CD4-positive, alpha-beta T cell (primary cell): Measurements from ENCODE around the gene TBX3. TPM values are rescaled to one million over a fixed set of nuclear protein-coding genes. Genes with fewer than 3 reads are reported as not detected.

Experiments used
- ATAC-seq: fragments of 200-7000 bp; cut with Tn5 transposase; one replicate; pipeline ENCODE4 v1.10.0; 2022; ENCODE audit warnings: mild to moderate bottlenecking; ENCODE audit not compliant: poor library complexity
- CTCF ChIA-PET: fragments of 350-600 bp; sonication (Branson Sonifier 250); formaldehyde crosslinking; loops from one replicate; lab custom pipeline; 2021; ENCODE audit warnings: antibody characterized with exemption, inconsistent platforms; lab: Charles Lee
- POLR2A ChIA-PET: fragments of 350-600 bp; sonication (Branson Sonifier 250); formaldehyde crosslinking; loops from one replicate; lab custom pipeline; 2021; ENCODE audit warnings: antibody characterized with exemption, inconsistent platforms; lab: Charles Lee
- DNase-seq, 14 experiments: peaks; one replicate each; pipeline ENCODE4 v3.0.0-alpha.2; 2013 to 2020; ENCODE audit warnings: mixed read lengths in 2 of 14
- H3K27ac ChIP-seq, 2 donors: one replicate each; pipeline versions ENCODE4 v1.5.1 to v1.7.0; 2013; ENCODE audit warnings: low read length in 2 of 2, low read depth in 1 of 2, mild to moderate bottlenecking in 1 of 2
- H3K27me3 ChIP-seq, 2 experiments: 1 replicate in 1 of 2; 2 replicates in 1 of 2; pipeline versions ENCODE4 v1.6.1 to v1.7.0; 2013; ENCODE audit warnings: low read length in 2 of 2, control low read depth in 1 of 2, mild to moderate bottlenecking in 1 of 2, moderate library complexity in 1 of 2; ENCODE audit not compliant: insufficient read depth in 2 of 2, control insufficient read depth in 1 of 2
- H3K36me3 ChIP-seq: one replicate; pipeline ENCODE4 v1.6.1; 2013; ENCODE audit warnings: low read length, control low read depth; ENCODE audit not compliant: insufficient read depth
- H3K4me1 ChIP-seq: one replicate; pipeline ENCODE4 v1.6.1; 2013; ENCODE audit warnings: low read length, control low read depth; ENCODE audit not compliant: insufficient read depth
- H3K4me3 ChIP-seq: one replicate; pipeline ENCODE4 v1.5.1; 2013; ENCODE audit warnings: mild to moderate bottlenecking, low read length, moderate library complexity
- H3K9me3 ChIP-seq, 2 experiments: 1 replicate in 1 of 2; 2 replicates in 1 of 2; pipeline versions ENCODE4 v1.6.1 to v1.7.0; 2013; ENCODE audit warnings: low read length in 2 of 2, mild to moderate bottlenecking in 2 of 2, control low read depth in 1 of 2, moderate library complexity in 1 of 2; ENCODE audit not compliant: control insufficient read depth in 1 of 2, insufficient read depth in 1 of 2
- H3K27ac Mint-ChIP-seq: one replicate; pipeline ENCODE4 v1.8.0; 2020; ENCODE audit warnings: mixed read lengths
- H3K27me3 Mint-ChIP-seq: one replicate; pipeline ENCODE4 v1.8.0; 2021; ENCODE audit warnings: mixed read lengths
- H3K36me3 Mint-ChIP-seq: one replicate; pipeline ENCODE4 v1.8.0; 2021; ENCODE audit warnings: low read depth, mixed read lengths
- H3K4me1 Mint-ChIP-seq: one replicate; pipeline ENCODE4 v1.8.0; 2021; ENCODE audit warnings: low read depth, mixed read lengths
- H3K4me3 Mint-ChIP-seq: one replicate; pipeline ENCODE4 v1.8.0; 2020; ENCODE audit warnings: mild to moderate bottlenecking, mixed read lengths
- H3K9me3 Mint-ChIP-seq: one replicate; pipeline ENCODE4 v1.8.0; 2020; ENCODE audit warnings: mixed read lengths
- CTCF ChIP-seq: fragments of 200-600 bp; IDR thresholded peaks from one replicate; pipeline ENCODE4 v1.8.0; 2022; ENCODE audit warnings: antibody characterized with exemption, mild to moderate bottlenecking
- intact Hi-C, 2 experiments: fragments of 100-400 bp; cut with DNase I in 1 of 2; cut with micrococcal nuclease in 1 of 2; formaldehyde crosslinking; loops; one replicate each; pipeline versions ENCODE4 v1.15.1 to v1.9.0; 2023 to 2025; cut with DNase I, micrococcal nuclease
- polyA plus RNA-seq, 2 donors: library from polyadenylated mRNA; unstranded; fragments of 120-200 nt; gene quantifications; one replicate each; pipeline ENCODE4 v1.2.1, GENCODE V29; 2013
- total RNA-seq, 174 experiments: library from RNA in 2 of 174; stranded (reverse) in 2 of 174; gene quantifications; one replicate each; pipeline ENCODE4 v1.2.3 and lab custom pipeline; 2021 to 2026

The TBX3 gene
- total RNA-seq, result under 1 TPM in 1 of 2 experiments, not detected in 1; 0.08 TPM
- polyA plus RNA-seq (2013, experiment 1 of 2), result 0.01 TPM
- 0.80 TPM for polyA plus RNA-seq (2013, experiment 2 of 2)
- 0 to 0.36 (median 0) reads per million in 172 experiments for total RNA-seq (lab: John Stamatoyannopoulos, UW)

- Mint-ChIP-seq H3K4me1 (peaks cover 28% of the 10 kb centered on the region), H3K27me3 (peaks cover 96% of the 10 kb centered on the region), H3K27ac (no peak within 1 kb of the TSS), H3K4me3 (peak within 1 kb of the TSS; percentile 91), H3K36me3 (peaks cover 6% of the 10 kb centered on the region), H3K9me3 (peaks cover 4% of the 10 kb centered on the region)
- Histone ChIP-seq H3K9me3 (peaks cover 0 to 52% of the 10 kb centered on the region in 2 experiments), H3K27me3 (peaks cover 88 to 90% of the 10 kb centered on the region in 2 experiments), H3K36me3 (no peaks in the 10 kb centered on the region), H3K4me3 (peak within 1 kb of the TSS; percentile 46), H3K27ac (no peak within 1 kb of the TSS), H3K4me1 (peaks cover 31% of the 10 kb centered on the region)
- intact Hi-C loops, result no loop called here
- CTCF ChIA-PET, result no interaction called here
- ATAC-seq (peak; percentile 62), DNase-seq (peak in 10 of 14 experiments; percentile 2 to 59 (median 21))
- no peak for TF ChIP-seq CTCF
- POLR2A ChIA-PET, result no interaction called here
These were observed at the start of gene TBX3 for GRCh38 chr12:114684098-114684869. Gene TBX3 (minus strand): TSS chr12:114684175. CDS start chr12:114683200, 975 bp downstream.

- no peaks in the 10 kb centered on the region for H3K36me3 ChIP-seq
- TF ChIP-seq CTCF, result no peak
- peaks cover 28 to 34% of the 10 kb centered on the region in 2 experiments for H3K27me3 ChIP-seq
- H3K27ac ChIP-seq, result no peak overlapping the region
- no peak overlapping the region for H3K4me3 Mint-ChIP-seq
- ATAC-seq (no peak), DNase-seq (no peak)
- no peaks in the 10 kb centered on the region for H3K9me3 Mint-ChIP-seq
- no peak overlapping the region for H3K27ac Mint-ChIP-seq
- CTCF ChIA-PET, result no interaction called here
- POLR2A ChIA-PET, result no interaction called here
- no peaks in the 10 kb centered on the region for H3K36me3 Mint-ChIP-seq
- peaks cover 0 to 24% of the 10 kb centered on the region in 2 experiments for H3K9me3 ChIP-seq
- H3K4me1 ChIP-seq, result no peaks in the 10 kb centered on the region
- H3K4me3 ChIP-seq, result no peak overlapping the region
- intact Hi-C loops, result no loop called here
- H3K4me1 Mint-ChIP-seq, result no peaks in the 10 kb centered on the region
- H3K27me3 Mint-ChIP-seq, result peaks cover 35% of the 10 kb centered on the region
These were observed 48.6 kb upstream of the TBX3 start for GRCh38 chr12:114732426-114733030.

GRCh38 chr12:114729731-114730130 is 45.8 kb upstream of the TBX3 start:
- intact Hi-C loops, result no loop called here
- H3K27ac Mint-ChIP-seq, result no peak overlapping the region

More at GRCh38 chr12:114729731-114730130, 45.8 kb upstream of the TBX3 start:
- DNase-seq, result no peak
- H3K36me3 Mint-ChIP-seq, result no peaks in the 10 kb centered on the region
- peaks cover 18% of the 10 kb centered on the region for H3K27me3 Mint-ChIP-seq
- H3K4me3 ChIP-seq, result no peak overlapping the region
- H3K4me1 ChIP-seq, result no peaks in the 10 kb centered on the region
- no peaks in the 10 kb centered on the region for H3K4me1 Mint-ChIP-seq
- ChIA-PET CTCF (no interaction called here), POLR2A (no interaction called here)
- no peak for ATAC-seq
- H3K27ac ChIP-seq, result no peak overlapping the region
- H3K4me3 Mint-ChIP-seq, result no peak overlapping the region
- peaks cover 11 to 13% of the 10 kb centered on the region in 2 experiments for H3K27me3 ChIP-seq
- no peaks in the 10 kb centered on the region for H3K9me3 Mint-ChIP-seq
- H3K9me3 ChIP-seq, result peaks cover 0 to 7% of the 10 kb centered on the region in 2 experiments
- no peak for TF ChIP-seq CTCF
- no peaks in the 10 kb centered on the region for H3K36me3 ChIP-seq
